Left ventricle myocardium inferior (tissue), 1 donor: ENCODE results near the gene RCCD1. TPM values are rescaled to one million over a fixed set of nuclear protein-coding genes. Genes with fewer than 3 reads are reported as not detected.

ENCODE experiments used
- DNase-seq: peaks from one replicate; pipeline ENCODE4 v3.0.0-alpha.2; 2020
- H3K27ac ChIP-seq: fragments of 200-600 bp; replicated peaks from 2 replicates; pipeline ENCODE4 v1.8.0; 2021
- H3K27me3 ChIP-seq: fragments of 200-600 bp; 2 replicates; pipeline ENCODE4 v1.8.0; 2021; ENCODE audit warnings: low read depth
- H3K36me3 ChIP-seq: fragments of 200-600 bp; 2 replicates; pipeline ENCODE4 v1.8.0; 2021
- H3K4me1 ChIP-seq: fragments of 200-600 bp; 2 replicates; pipeline ENCODE4 v1.8.0; 2021
- H3K4me3 ChIP-seq: fragments of 200-600 bp; 2 replicates; pipeline ENCODE4 v1.8.0; 2021; ENCODE audit warnings: mild to moderate bottlenecking, moderate library complexity
- H3K9me3 ChIP-seq: fragments of 200-600 bp; replicated peaks from 2 replicates; pipeline ENCODE4 v1.8.0; 2021
- intact Hi-C: fragments of 100-400 bp; cut with micrococcal nuclease; formaldehyde crosslinking; loops from one replicate; pipeline ENCODE4 v1.11.0; 2022
- total RNA-seq: library from RNA; stranded (reverse); fragmentation: NEBNext Ultra II Directional; extraction: Animal tissue kit (Norgen Biotek cat#: 25700); gene quantifications from one replicate; pipeline ENCODE4 v1.2.1, GENCODE V29; 2021
- TF ChIP-seq, protein P1 (sequence below): fragments of 200-600 bp; IDR thresholded peaks from 2 replicates; pipeline ENCODE4 v1.8.0; 2021; ENCODE audit warnings: antibody characterized with exemption, mild to moderate bottlenecking, borderline replicate concordance
- donor health status: DM: no; HTN: yes; CAD: no; lungs with severe emphysema.

Gene RCCD1
- total RNA-seq, 1 donor from 2014 or later: 10.9 TPM

DNA sequence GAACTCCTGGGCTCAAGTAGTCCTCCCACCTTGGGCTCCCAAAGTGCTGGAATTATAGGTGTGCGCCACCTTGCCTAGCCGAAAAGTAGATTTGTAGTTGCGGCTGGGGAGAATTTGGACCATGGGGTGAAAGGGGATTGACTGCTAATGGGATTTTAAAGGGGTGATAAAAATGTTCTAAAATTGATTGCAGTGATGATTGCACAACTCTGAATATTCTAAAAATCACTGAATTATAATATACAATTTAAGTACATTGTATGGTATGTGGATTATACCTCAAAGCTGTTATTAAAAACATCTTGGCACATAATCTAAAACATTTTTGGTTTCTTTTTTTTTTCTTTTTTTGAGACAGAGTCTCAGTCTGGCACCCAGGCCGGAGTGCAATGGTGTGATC lies 35.8 kb downstream of the RCCD1 start:
- Histone ChIP-seq H3K27ac (no peak overlapping the region), H3K27me3 (no peaks in the 10 kb centered on the region), H3K9me3 (no peaks in the 10 kb centered on the region), H3K36me3 (no peaks in the 10 kb centered on the region), H3K4me1 (peaks cover 21% of the 10 kb centered on the region), H3K4me3 (no peak overlapping the region)
- DNase-seq: no peak
- TF ChIP-seq, protein P1, sequence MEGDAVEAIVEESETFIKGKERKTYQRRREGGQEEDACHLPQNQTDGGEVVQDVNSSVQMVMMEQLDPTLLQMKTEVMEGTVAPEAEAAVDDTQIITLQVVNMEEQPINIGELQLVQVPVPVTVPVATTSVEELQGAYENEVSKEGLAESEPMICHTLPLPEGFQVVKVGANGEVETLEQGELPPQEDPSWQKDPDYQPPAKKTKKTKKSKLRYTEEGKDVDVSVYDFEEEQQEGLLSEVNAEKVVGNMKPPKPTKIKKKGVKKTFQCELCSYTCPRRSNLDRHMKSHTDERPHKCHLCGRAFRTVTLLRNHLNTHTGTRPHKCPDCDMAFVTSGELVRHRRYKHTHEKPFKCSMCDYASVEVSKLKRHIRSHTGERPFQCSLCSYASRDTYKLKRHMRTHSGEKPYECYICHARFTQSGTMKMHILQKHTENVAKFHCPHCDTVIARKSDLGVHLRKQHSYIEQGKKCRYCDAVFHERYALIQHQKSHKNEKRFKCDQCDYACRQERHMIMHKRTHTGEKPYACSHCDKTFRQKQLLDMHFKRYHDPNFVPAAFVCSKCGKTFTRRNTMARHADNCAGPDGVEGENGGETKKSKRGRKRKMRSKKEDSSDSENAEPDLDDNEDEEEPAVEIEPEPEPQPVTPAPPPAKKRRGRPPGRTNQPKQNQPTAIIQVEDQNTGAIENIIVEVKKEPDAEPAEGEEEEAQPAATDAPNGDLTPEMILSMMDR: no peak
- intact Hi-C loops: no loop called here

DNA sequence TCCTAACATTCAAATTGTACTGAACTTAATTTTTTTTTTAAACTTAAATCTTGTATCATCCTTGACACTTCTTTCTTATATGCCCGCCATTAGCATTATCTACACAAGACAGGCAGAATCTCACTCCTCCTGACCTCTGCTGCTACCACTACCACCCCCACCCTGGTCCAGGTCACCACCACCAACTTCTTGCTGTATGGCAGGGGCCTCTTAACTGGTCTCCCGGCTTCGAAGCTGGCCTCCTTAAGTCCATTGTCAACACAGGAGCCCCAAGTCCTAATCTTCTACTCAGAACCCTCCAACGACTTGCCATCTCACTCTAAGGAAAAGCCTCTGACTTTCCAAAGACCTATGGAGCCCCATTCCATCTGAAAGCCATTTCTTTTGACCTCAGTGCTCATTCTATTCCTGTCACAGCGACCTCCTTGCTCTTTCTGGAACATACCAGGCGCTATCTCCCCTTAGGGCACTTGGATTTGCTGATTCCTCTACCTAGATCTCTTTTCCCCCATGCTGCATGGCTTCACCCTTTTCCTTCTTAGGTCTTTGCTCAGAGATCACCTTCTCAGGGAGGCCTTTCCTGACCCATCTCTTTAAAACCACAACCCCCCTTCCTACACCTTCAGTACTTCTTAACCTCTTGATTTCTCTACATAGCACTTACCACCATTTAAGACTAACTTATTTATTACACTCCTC lies 37.1 kb downstream of the RCCD1 start:
- no peak overlapping the region for H3K27ac ChIP-seq
- peaks cover 21% of the 10 kb centered on the region for H3K4me1 ChIP-seq
- intact Hi-C loops: no loop called here
- H3K4me3 ChIP-seq: no peak overlapping the region
- no peaks in the 10 kb centered on the region for H3K36me3 ChIP-seq
- TF ChIP-seq, protein P1: no peak
- H3K27me3 ChIP-seq: no peaks in the 10 kb centered on the region
- no peaks in the 10 kb centered on the region for H3K9me3 ChIP-seq
- no peak for DNase-seq

DNA sequence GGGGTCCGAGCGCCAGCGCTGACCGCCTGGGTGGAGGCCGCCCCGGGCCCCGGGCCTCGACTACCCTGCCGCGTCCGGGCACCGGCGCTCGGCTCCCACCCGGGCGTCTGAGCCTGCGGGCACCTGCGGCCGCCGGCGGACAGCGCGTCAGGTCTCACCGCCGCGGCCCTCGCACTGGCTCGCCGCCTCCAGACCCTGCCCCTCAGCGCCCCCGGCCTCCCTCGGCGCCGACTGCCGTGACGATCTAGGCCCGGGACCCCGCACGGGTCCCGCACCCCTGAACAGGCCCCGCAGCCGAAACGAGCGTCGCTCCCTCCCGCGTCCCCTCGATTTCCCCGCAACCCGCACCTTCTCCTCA lies 39.4 kb downstream of the RCCD1 start:
- Histone ChIP-seq H3K9me3 (no peaks in the 10 kb centered on the region), H3K27me3 (no peaks in the 10 kb centered on the region), H3K27ac (peak overlapping the region; percentile 91), H3K4me1 (peaks cover 21% of the 10 kb centered on the region), H3K4me3 (peak overlapping the region; percentile 92), H3K36me3 (peaks cover 13% of the 10 kb centered on the region)
- no peak for DNase-seq
- TF ChIP-seq, protein P1: no peak
- intact Hi-C loops: no loop called here

DNA sequence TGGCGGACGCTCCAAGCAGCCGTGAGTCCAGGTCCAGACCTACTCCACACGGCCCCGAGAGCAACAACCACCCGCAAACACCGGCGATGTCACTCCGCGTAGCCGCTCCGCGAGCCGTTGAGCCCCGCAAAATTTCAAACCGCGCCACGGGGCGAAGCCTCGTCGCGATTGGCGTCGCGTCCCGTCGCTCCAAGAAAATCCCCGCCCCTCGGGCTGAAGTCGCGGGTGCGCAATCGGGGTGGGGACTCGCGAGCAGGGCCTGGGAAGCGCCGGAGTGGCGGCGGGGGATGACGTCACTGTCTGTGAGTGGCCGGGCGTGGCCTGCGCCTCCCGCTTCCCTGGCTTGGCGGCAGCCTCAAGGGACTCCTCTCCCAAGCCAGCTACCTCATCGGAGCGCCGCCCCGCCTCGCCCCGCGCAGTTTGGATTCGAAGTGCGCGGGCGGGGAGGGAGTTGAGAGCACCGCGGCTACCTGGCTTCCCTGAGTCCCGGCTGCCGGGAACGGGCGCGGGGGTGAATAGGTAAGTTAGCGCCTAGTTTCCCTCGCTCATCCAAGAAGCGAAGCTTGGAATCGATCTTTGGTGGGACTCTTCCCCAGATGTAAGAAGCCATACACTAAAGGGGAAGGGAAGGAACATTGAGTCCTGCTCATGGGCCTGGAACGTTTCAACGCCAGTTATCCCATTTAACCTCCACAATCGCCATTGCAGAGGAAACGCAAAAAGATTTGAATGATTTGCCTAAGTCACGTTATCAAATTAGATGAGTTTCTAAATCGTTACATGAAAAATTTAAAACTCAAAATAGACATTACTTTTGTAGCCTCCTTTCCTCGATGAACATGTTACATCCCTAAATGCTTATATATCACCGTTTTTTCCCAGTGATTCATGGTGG lies 40.0 kb downstream of the RCCD1 start, which contains the start of gene PRC1:
Gene PRC1, minus strand, starts transcription at position 119 of the 895 bp plus-strand sequence. Its CDS starts 118 bp downstream, at position 1.
- Histone ChIP-seq H3K27ac (peak within 1 kb of the TSS; percentile 91), H3K27me3 (no peaks in the 10 kb centered on the region), H3K4me3 (peak within 1 kb of the TSS; percentile 92), H3K36me3 (peaks cover 19% of the 10 kb centered on the region), H3K9me3 (no peaks in the 10 kb centered on the region), H3K4me1 (peaks cover 21% of the 10 kb centered on the region)
- TF ChIP-seq, protein P1: no peak
- intact Hi-C loops: no loop called here
- DNase-seq: peak; percentile 99

DNA sequence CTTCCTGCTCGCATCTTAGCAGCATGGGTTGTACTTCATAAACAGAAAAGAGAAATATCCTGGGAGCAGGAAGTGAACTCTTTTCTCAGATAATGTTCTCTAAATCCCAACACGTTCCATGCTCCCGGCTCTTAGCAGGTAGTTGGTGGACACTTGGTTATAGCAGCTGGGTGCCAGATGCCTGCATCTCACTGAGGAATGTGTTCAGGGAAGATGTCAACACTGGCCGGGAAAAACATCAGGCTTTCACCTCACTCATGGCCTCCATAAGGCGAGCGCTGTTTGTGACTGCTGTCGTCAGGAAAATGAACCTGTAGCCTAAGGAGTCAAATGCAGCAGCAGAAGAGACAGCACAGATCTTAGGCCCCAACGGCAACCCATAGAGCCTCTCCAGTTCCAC lies 44.1 kb downstream of the RCCD1 start:
- Histone ChIP-seq H3K27me3 (no peaks in the 10 kb centered on the region), H3K4me3 (no peak overlapping the region), H3K4me1 (peaks cover 14% of the 10 kb centered on the region), H3K27ac (no peak overlapping the region), H3K36me3 (peaks cover 58% of the 10 kb centered on the region), H3K9me3 (no peaks in the 10 kb centered on the region)
- no peak for DNase-seq
- TF ChIP-seq, protein P1: no peak
- intact Hi-C loops: no loop called here
